DOHH2 (cell line): ENCODE measurements around the gene TMEM121B.

Source experiments
- H3F3A ChIP-seq: fragments of 200-600 bp; sonication (generic), shearing (Covaris generic); 2 replicates; pipeline ENCODE4 v1.6.0; 2016; ENCODE audit warnings: antibody characterized with exemption, mild to moderate bottlenecking; ENCODE audit not compliant: control insufficient read depth, insufficient read depth
- H3K27ac ChIP-seq: fragments of 200-600 bp; sonication (generic); 2 replicates; pipeline ENCODE4 v1.5.1; 2014; ENCODE audit warnings: low read depth, mild to moderate bottlenecking, low read length, moderate library complexity
- H3K27me3 ChIP-seq: fragments of 200-600 bp; sonication (generic); 2 replicates; pipeline ENCODE4 v1.6.1; 2014; ENCODE audit warnings: mild to moderate bottlenecking, low read length, mixed read lengths; ENCODE audit not compliant: control insufficient read depth
- H3K36me3 ChIP-seq: fragments of 200-600 bp; sonication (generic); 2 replicates; pipeline ENCODE4 v1.6.1; 2014; ENCODE audit warnings: mild to moderate bottlenecking, low read length, moderate library complexity, mixed read lengths; ENCODE audit not compliant: control insufficient read depth
- H3K4me1 ChIP-seq: fragments of 200-600 bp; sonication (generic); 2 replicates; pipeline ENCODE4 v1.6.1; 2014; ENCODE audit warnings: mild to moderate bottlenecking, low read length, mixed read lengths; ENCODE audit not compliant: control insufficient read depth
- H3K4me2 ChIP-seq: fragments of 200-600 bp; sonication (generic); 2 replicates; pipeline ENCODE4 v1.6.0; 2014; ENCODE audit warnings: mild to moderate bottlenecking, low read length, moderate library complexity
- H3K4me3 ChIP-seq: fragments of 200-600 bp; sonication (generic); 2 replicates; pipeline ENCODE4 v1.5.1; 2014; ENCODE audit warnings: mild to moderate bottlenecking, low read length, mixed read lengths
- H3K79me2 ChIP-seq: fragments of 200-600 bp; sonication (generic); 2 replicates; pipeline ENCODE4 v1.6.1; 2014; ENCODE audit warnings: mild to moderate bottlenecking, low read length, mixed read lengths; ENCODE audit not compliant: control insufficient read depth
- H3K9me2 ChIP-seq: fragments of 200-600 bp; sonication (generic); replicated peaks from 2 replicates; pipeline ENCODE4 v1.6.1; 2014; ENCODE audit warnings: mild to moderate bottlenecking, low read length, mixed read lengths; ENCODE audit not compliant: control insufficient read depth
- H3K9me3 ChIP-seq: fragments of 200-600 bp; sonication (generic); 2 replicates; pipeline ENCODE4 v1.6.1; 2014; ENCODE audit warnings: antibody characterized with exemption, low read length, mixed read lengths; ENCODE audit not compliant: control insufficient read depth, insufficient read depth
- H4K20me1 ChIP-seq: fragments of 200-600 bp; sonication (generic); 2 replicates; pipeline ENCODE4 v1.6.0; 2014; ENCODE audit warnings: low read depth, mild to moderate bottlenecking, antibody characterized with exemption, low read length, moderate library complexity; ENCODE audit not compliant: control insufficient read depth, insufficient read depth
- CTCF ChIP-seq: fragments of 200-600 bp; sonication (generic); IDR thresholded peaks from one replicate; pipeline ENCODE4 v1.5.1; 2014; ENCODE audit warnings: antibody characterized with exemption, mild to moderate bottlenecking, low read depth, low read length; ENCODE audit not compliant: poor library complexity, severe bottlenecking
- EZH2phosphoT487 ChIP-seq: fragments of 200-600 bp; sonication (generic); IDR thresholded peaks from 2 replicates; pipeline ENCODE4 v1.6.1; 2017; ENCODE audit warnings: borderline replicate concordance, mild to moderate bottlenecking, antibody characterized with exemption, low read length, moderate library complexity, mixed read lengths

TMEM121B gene

GRCh38 chr22:17120711-17121232, 388 bp downstream of the TMEM121B start:
- TF ChIP-seq CTCF = no peak
- TF ChIP-seq EZH2phosphoT487 = no peak
- Histone ChIP-seq H3K27ac (no peak overlapping the region), H3K9me2 (no peaks in the 10 kb centered on the region), H3F3A (peaks cover 13% of the 10 kb centered on the region), H3K4me1 (peaks cover 41% of the 10 kb centered on the region), H3K4me3 (peak overlapping the region; percentile 69), H3K4me2 (peak overlapping the region; percentile 80), H3K79me2 (no peaks in the 10 kb centered on the region), H3K9me3 (no peaks in the 10 kb centered on the region), H3K27me3 (no peaks in the 10 kb centered on the region), H4K20me1 (no peaks in the 10 kb centered on the region), H3K36me3 (no peaks in the 10 kb centered on the region)

GRCh38 chr22:17120281-17120680, 879 bp downstream of the TMEM121B start:
- Histone ChIP-seq H3F3A (peaks cover 13% of the 10 kb centered on the region), H3K4me3 (peak overlapping the region; percentile 35; the same call in 1 of the 2 replicates), H3K9me3 (no peaks in the 10 kb centered on the region), H3K79me2 (no peaks in the 10 kb centered on the region), H3K4me2 (peak overlapping the region; percentile 80; the same call in 1 of the 2 replicates), H3K27ac (no peak overlapping the region), H3K4me1 (peaks cover 45% of the 10 kb centered on the region), H4K20me1 (no peaks in the 10 kb centered on the region), H3K9me2 (no peaks in the 10 kb centered on the region), H3K27me3 (no peaks in the 10 kb centered on the region), H3K36me3 (no peaks in the 10 kb centered on the region)
- no peak for TF ChIP-seq EZH2phosphoT487

- no peaks in the 10 kb centered on the region for H3K27me3 ChIP-seq
- peaks cover 52% of the 10 kb centered on the region for H3K4me1 ChIP-seq
- H3K4me2 ChIP-seq = peak overlapping the region; percentile 72; the same call in 1 of the 2 replicates
- H3K27ac ChIP-seq = no peak overlapping the region
- no peaks in the 10 kb centered on the region for H3K9me2 ChIP-seq
- H3K36me3 ChIP-seq = no peaks in the 10 kb centered on the region
- no peaks in the 10 kb centered on the region for H3K79me2 ChIP-seq
- no peak overlapping the region for H3K4me3 ChIP-seq
- no peaks in the 10 kb centered on the region for H3K9me3 ChIP-seq
- H4K20me1 ChIP-seq = no peaks in the 10 kb centered on the region
- TF ChIP-seq EZH2phosphoT487 = no peak
- peak; percentile 64 for TF ChIP-seq CTCF
- H3F3A ChIP-seq = peaks cover 13% of the 10 kb centered on the region
Observed at GRCh38 chr22:17119481-17120202, 1.5 kb downstream of the TMEM121B start.

GRCh38 chr22:17118342-17118741, 2.8 kb downstream of the TMEM121B start:
- H3K9me2 ChIP-seq = no peaks in the 10 kb centered on the region

More at GRCh38 chr22:17118342-17118741, 2.8 kb downstream of the TMEM121B start:
- Histone ChIP-seq H3K4me1 (peaks cover 53% of the 10 kb centered on the region), H3K4me3 (peak overlapping the region; percentile 57), H3K9me3 (no peaks in the 10 kb centered on the region), H3K27me3 (no peaks in the 10 kb centered on the region), H3F3A (peaks cover 13% of the 10 kb centered on the region), H3K36me3 (no peaks in the 10 kb centered on the region), H3K4me2 (peak overlapping the region; percentile 72), H4K20me1 (no peaks in the 10 kb centered on the region), H3K79me2 (no peaks in the 10 kb centered on the region), H3K27ac (peak overlapping the region; percentile 63)
- TF ChIP-seq CTCF = no peak
- no peak for TF ChIP-seq EZH2phosphoT487
